ENCODE data around the gene MYO7A. TPM values are rescaled to one million over a fixed set of nuclear protein-coding genes. Genes with fewer than 3 reads are reported as not detected.

MYO7A gene
- total RNA-seq, 1 donor from 2014 or later: 0.16 TPM

- no peaks in the 10 kb centered on the region for H3K36me3 ChIP-seq (ENCODE audit: insufficient read depth, low read length)
- TF ChIP-seq CTCF (IDR thresholded peaks at IDR 0.05; ENCODE audit: insufficient read depth, low read depth, low read length): no peak
- no peak for TF ChIP-seq EZH2 (IDR thresholded peaks at IDR 0.05; ENCODE audit: insufficient read depth, low read length)
- H3K27me3 ChIP-seq (ENCODE audit: insufficient read depth, low read length): no peaks in the 10 kb centered on the region
- peaks cover 41% of the 10 kb centered on the region for H3K27me3 Mint-ChIP-seq (ENCODE audit: low read depth, unreplicated experiment)
- no peak overlapping the region for H3K4me3 Mint-ChIP-seq (ENCODE audit: unreplicated experiment)
- H3K4me1 ChIP-seq (ENCODE audit: insufficient read depth, low read length): no peaks in the 10 kb centered on the region
- H2AFZ ChIP-seq (ENCODE audit: low read depth, low read length): no peak overlapping the region
- H3K9me3 ChIP-seq (ENCODE audit: insufficient read depth, low read depth, low read length): no peaks in the 10 kb centered on the region
- peaks cover 8% of the 10 kb centered on the region for H3K9me3 Mint-ChIP-seq (ENCODE audit: unreplicated experiment)
- H3K4me1 Mint-ChIP-seq (ENCODE audit: low read depth, unreplicated experiment): no peaks in the 10 kb centered on the region
- H3K27ac ChIP-seq (ENCODE audit: low read depth, low read length): no peak overlapping the region
- no peak overlapping the region for H3K27ac Mint-ChIP-seq (ENCODE audit: unreplicated experiment)
- peaks cover 1% of the 10 kb centered on the region for H3K36me3 Mint-ChIP-seq (ENCODE audit: low read depth, unreplicated experiment)
- H3K4me3 ChIP-seq (ENCODE audit: insufficient read depth, low read depth, low read length): no peak overlapping the region
- H3K9ac ChIP-seq (ENCODE audit: low read length): no peak overlapping the region
- H3K4me2 ChIP-seq (ENCODE audit: low read length): no peak overlapping the region
- H3K79me2 ChIP-seq (ENCODE audit: insufficient read depth, low read length): no peaks in the 10 kb centered on the region
- FAIRE-seq (no peak), DNase-seq (ENCODE audit: low read depth) (no peak)
- H4K20me1 ChIP-seq (ENCODE audit: insufficient read depth, low read length): no peaks in the 10 kb centered on the region
Measured at GRCh38 chr11:77213589-77214428, 85.8 kb downstream of the MYO7A start.

- no peaks in the 10 kb centered on the region for H4K20me1 ChIP-seq (ENCODE audit: insufficient read depth, low read length)
Measured at GRCh38 chr11:77214557-77214956, 86.5 kb downstream of the MYO7A start.

More at GRCh38 chr11:77214557-77214956, 86.5 kb downstream of the MYO7A start:
- no peak overlapping the region for H3K4me3 Mint-ChIP-seq (ENCODE audit: unreplicated experiment)
- H3K9me3 Mint-ChIP-seq (ENCODE audit: unreplicated experiment): peaks cover 10% of the 10 kb centered on the region
- no peaks in the 10 kb centered on the region for H3K4me1 Mint-ChIP-seq (ENCODE audit: low read depth, unreplicated experiment)
- no peak overlapping the region for H3K4me2 ChIP-seq (ENCODE audit: low read length)
- peaks cover 1% of the 10 kb centered on the region for H3K36me3 Mint-ChIP-seq (ENCODE audit: low read depth, unreplicated experiment)
- FAIRE-seq: no peak
- peaks cover 40% of the 10 kb centered on the region for H3K27me3 Mint-ChIP-seq (ENCODE audit: low read depth, unreplicated experiment)
- H3K27ac Mint-ChIP-seq (ENCODE audit: unreplicated experiment): no peak overlapping the region
- H3K27ac ChIP-seq (ENCODE audit: low read depth, low read length): no peak overlapping the region
- no peaks in the 10 kb centered on the region for H3K4me1 ChIP-seq (ENCODE audit: insufficient read depth, low read length)
- DNase-seq (ENCODE audit: low read depth): no peak
- no peaks in the 10 kb centered on the region for H3K79me2 ChIP-seq (ENCODE audit: insufficient read depth, low read length)
- no peak overlapping the region for H3K4me3 ChIP-seq (ENCODE audit: insufficient read depth, low read depth, low read length)
- H3K36me3 ChIP-seq (ENCODE audit: insufficient read depth, low read length): no peaks in the 10 kb centered on the region
- no peak overlapping the region for H3K9ac ChIP-seq (ENCODE audit: low read length)
- H3K27me3 ChIP-seq (ENCODE audit: insufficient read depth, low read length): no peaks in the 10 kb centered on the region
- no peaks in the 10 kb centered on the region for H3K9me3 ChIP-seq (ENCODE audit: insufficient read depth, low read depth, low read length)
- TF ChIP-seq CTCF (IDR thresholded peaks at IDR 0.05; ENCODE audit: insufficient read depth, low read depth, low read length) (no peak), EZH2 (IDR thresholded peaks at IDR 0.05; ENCODE audit: insufficient read depth, low read length) (no peak)
- H2AFZ ChIP-seq (ENCODE audit: low read depth, low read length): no peak overlapping the region
